Caco-2 (cell line): ENCODE data around the gene WDR76. TPM values are rescaled to one million over a fixed set of nuclear protein-coding genes. Genes with fewer than 3 reads are reported as not detected.

ENCODE experiments used
- BruUV-seq: library from RNA; stranded (reverse); fragments of 400-500 nt; replicated peaks from 2 replicates; lab custom pipeline; 2021; lab: Mats Ljungman, UMichigan
- CTCF ChIA-PET: fragments of 300-600 bp; sonication (Branson Sonifier 250); formaldehyde crosslinking; loops from one replicate; lab custom pipeline; 2022; ENCODE audit warnings: antibody characterized with exemption; lab: Charles Lee
- POLR2A ChIA-PET: fragments of 300-600 bp; sonication (Branson Sonifier 250); formaldehyde crosslinking; loops from one replicate; lab custom pipeline; 2022; ENCODE audit warnings: antibody characterized with exemption; lab: Charles Lee
- DNase-seq, 2 experiments: peaks; one replicate each; pipeline versions ENCODE4 v3.0.0 to v3.0.0-alpha.2; 2020 to 2022
- H3K27me3 ChIP-seq: replicated peaks from 2 replicates; pipeline ENCODE4 v1.6.0; 2011; ENCODE audit warnings: low read length; ENCODE audit not compliant: control insufficient read depth, insufficient read depth
- H3K36me3 ChIP-seq: 2 replicates; pipeline ENCODE4 v1.5.1; 2011; ENCODE audit warnings: low read length; ENCODE audit not compliant: control insufficient read depth, insufficient read depth
- H3K4me1 ChIP-seq: fragments of 250-450 bp; sonication (Bioruptor Pico); 2 replicates; pipeline ENCODE4 v1.5.1; 2020; ENCODE audit warnings: mild to moderate bottlenecking
- H3K4me3 ChIP-seq: 2 replicates; pipeline ENCODE4 v1.5.1; 2011; ENCODE audit warnings: low read depth, mild to moderate bottlenecking, control low read depth, low read length
- H3K9me3 ChIP-seq: fragments of 250-450 bp; sonication (Bioruptor Pico); 2 replicates; pipeline ENCODE4 v1.5.1; 2020; ENCODE audit warnings: mild to moderate bottlenecking, moderate library complexity
- H3K27ac Mint-ChIP-seq: one replicate; pipeline ENCODE4 v1.8.0; 2022; ENCODE audit warnings: mixed read lengths; ENCODE audit not compliant: unreplicated experiment
- H3K27me3 Mint-ChIP-seq: one replicate; pipeline ENCODE4 v1.8.0; 2022; ENCODE audit warnings: mixed read lengths; ENCODE audit not compliant: insufficient read depth, unreplicated experiment
- H3K36me3 Mint-ChIP-seq: one replicate; pipeline ENCODE4 v1.8.0; 2022; ENCODE audit warnings: mild to moderate bottlenecking, mixed read lengths; ENCODE audit not compliant: insufficient read depth, unreplicated experiment
- H3K4me1 Mint-ChIP-seq: one replicate; pipeline ENCODE4 v1.8.0; 2022; ENCODE audit warnings: low read depth, mixed read lengths; ENCODE audit not compliant: unreplicated experiment
- H3K4me3 Mint-ChIP-seq: one replicate; pipeline ENCODE4 v1.8.0; 2022; ENCODE audit warnings: mild to moderate bottlenecking, moderate library complexity, mixed read lengths; ENCODE audit not compliant: unreplicated experiment
- H3K9me3 Mint-ChIP-seq: one replicate; pipeline ENCODE4 v1.8.0; 2022; ENCODE audit warnings: mixed read lengths; ENCODE audit not compliant: unreplicated experiment
- CTCF ChIP-seq, 2 experiments: fragments of 200-600 bp in 1 of 2; IDR thresholded peaks; 1 replicate in 1 of 2; 2 replicates in 1 of 2; pipeline versions ENCODE4 v1.5.1 to v1.8.0; 2011 to 2022; ENCODE audit warnings: antibody characterized with exemption in 1 of 2, control low read depth in 1 of 2, inconsistent platforms in 1 of 2, low read depth in 1 of 2, low read length in 1 of 2, mild to moderate bottlenecking in 1 of 2, moderate library complexity in 1 of 2; ENCODE audit not compliant: insufficient read depth in 1 of 2, severe bottlenecking in 1 of 2, unreplicated experiment in 1 of 2
- intact Hi-C: fragments of 100-400 bp; cut with micrococcal nuclease; formaldehyde crosslinking; loops from one replicate; pipeline ENCODE4 v1.10.0; 2022; ENCODE audit not compliant: unreplicated experiment
- total RNA-seq: library from RNA; stranded (reverse); gene quantifications from 2 replicates; pipeline ENCODE4 v1.2.3, GENCODE V29; 2022

Gene WDR76
- total RNA-seq, 1 experiment from 2014 or later: 26.9 TPM

DNA sequence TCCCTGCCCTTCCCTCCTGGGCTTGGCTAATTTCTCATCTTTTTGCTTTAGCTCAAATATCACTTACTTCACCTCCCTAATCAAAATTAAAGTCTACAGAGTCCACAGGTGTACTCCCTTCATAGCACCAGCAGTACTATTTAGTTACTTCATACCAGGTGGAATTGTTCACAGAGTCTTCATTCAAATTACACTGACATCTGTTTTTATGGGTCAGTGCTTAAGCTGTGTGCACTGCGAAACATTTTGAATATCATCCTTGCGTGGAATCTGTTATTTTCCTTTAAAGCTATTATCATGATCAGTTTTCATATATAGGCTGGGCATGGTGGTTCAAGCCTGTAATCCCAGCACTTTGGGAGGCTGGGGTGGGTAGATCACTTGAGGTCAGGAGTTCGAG lies 37.4 kb upstream of the WDR76 start:
- Mint-ChIP-seq H3K27me3 (no peaks in the 10 kb centered on the region), H3K36me3 (peaks cover 26% of the 10 kb centered on the region), H3K4me3 (no peak overlapping the region), H3K27ac (no peak overlapping the region), H3K4me1 (peaks cover 10% of the 10 kb centered on the region), H3K9me3 (no peaks in the 10 kb centered on the region)
- no TSS peak for BruUV-seq
- no peak overlapping the region for H3K4me3 ChIP-seq
- H3K4me1 ChIP-seq: peaks cover 11% of the 10 kb centered on the region; the same call in 1 of the 2 replicates
- H3K9me3 ChIP-seq: no peaks in the 10 kb centered on the region
- no peaks in the 10 kb centered on the region for H3K27me3 ChIP-seq
- intact Hi-C loops: no loop called here
- DNase-seq: no peak
- ChIA-PET CTCF (no interaction called here), POLR2A (interaction anchor here (0.8 kb wide), 1 partner anchor 35 kb away, joined by 3 read pairs; the partner anchor contains the start of gene MFAP1)
- H3K36me3 ChIP-seq: peaks cover 2% of the 10 kb centered on the region; the same call in 1 of the 2 replicates
- TF ChIP-seq CTCF (IDR thresholded peaks at IDR 0.05; ENCODE audit: insufficient read depth in 1 of 2, low read depth in 1 of 2, low read length in 1 of 2, severe bottlenecking in 1 of 2, unreplicated experiment in 1 of 2): no peak

GRCh38 chr15:43791993-43792760 lies 34.6 kb upstream of the WDR76 start, which contains the start of gene SERF2:
TSS of gene SERF2 (plus strand) at chr15:43792320. CDS start at chr15:43792377, 57 bp downstream.
- POLR2A ChIA-PET: interaction anchor here (1.9 kb wide), 1 partner anchor 33 kb away, joined by 6 read pairs; the partner anchor contains the start of gene MFAP1
- Histone ChIP-seq H3K4me1 (peaks cover 11% of the 10 kb centered on the region; the same call in 1 of the 2 replicates), H3K36me3 (peaks cover 5% of the 10 kb centered on the region; the same call in 1 of the 2 replicates), H3K9me3 (no peaks in the 10 kb centered on the region), H3K4me3 (peak within 1 kb of the TSS; percentile 92), H3K27me3 (no peaks in the 10 kb centered on the region)
- peak within 1 kb of the TSS; percentile 97 for H3K27ac Mint-ChIP-seq
- TSS peak; percentile 48 for BruUV-seq
- peak; percentile 99 to 100 for DNase-seq
- H3K9me3 Mint-ChIP-seq: no peaks in the 10 kb centered on the region
- no peak for TF ChIP-seq CTCF (IDR thresholded peaks at IDR 0.05; ENCODE audit: insufficient read depth in 1 of 2, low read depth in 1 of 2, low read length in 1 of 2, severe bottlenecking in 1 of 2, unreplicated experiment in 1 of 2)
- peak within 1 kb of the TSS; percentile 98 for H3K4me3 Mint-ChIP-seq
- no peaks in the 10 kb centered on the region for H3K27me3 Mint-ChIP-seq
- H3K36me3 Mint-ChIP-seq: peaks cover 54% of the 10 kb centered on the region
- intact Hi-C loops: no loop called here
- CTCF ChIA-PET: no interaction called here
- H3K4me1 Mint-ChIP-seq: peaks cover 12% of the 10 kb centered on the region

GRCh38 chr15:43792761-43793476 lies 33.9 kb upstream of the WDR76 start:
- Mint-ChIP-seq H3K27ac (peak overlapping the region; percentile 97), H3K27me3 (no peaks in the 10 kb centered on the region), H3K4me3 (peak overlapping the region; percentile 98), H3K4me1 (peaks cover 12% of the 10 kb centered on the region), H3K36me3 (peaks cover 54% of the 10 kb centered on the region), H3K9me3 (no peaks in the 10 kb centered on the region)
- Histone ChIP-seq H3K9me3 (no peaks in the 10 kb centered on the region), H3K4me3 (peak overlapping the region; percentile 92), H3K4me1 (peaks cover 11% of the 10 kb centered on the region; the same call in 1 of the 2 replicates), H3K27me3 (no peaks in the 10 kb centered on the region), H3K36me3 (peaks cover 5% of the 10 kb centered on the region; the same call in 1 of the 2 replicates)
- ChIA-PET POLR2A (interaction anchor here (0.6 to 1.9 kb wide), 3 partner anchors 32 to 423 kb away, joined by 3 to 6 read pairs (median 3); partner anchors contain the start of genes MFAP1, TUBGCP4 and ZSCAN29), CTCF (no interaction called here)
- BruUV-seq: TSS peak; percentile 46
- intact Hi-C loops: no loop called here
- no peak for TF ChIP-seq CTCF (IDR thresholded peaks at IDR 0.05; ENCODE audit: insufficient read depth in 1 of 2, low read depth in 1 of 2, low read length in 1 of 2, severe bottlenecking in 1 of 2, unreplicated experiment in 1 of 2)
- DNase-seq: peak; percentile 19 to 38
